Effector memory CD4-positive, alpha-beta T cell (primary cell): ENCODE measurements around the gene SLC22A3.

Experiments used
- DNase-seq, 3 donors: peaks; one replicate each; pipeline ENCODE4 v3.0.0-alpha.2; 2020
- H3K27ac ChIP-seq: 2 replicates; pipeline ENCODE4 v1.7.0; 2013; ENCODE audit warnings: mild to moderate bottlenecking, low read length, moderate library complexity; ENCODE audit not compliant: insufficient read depth, poor library complexity, severe bottlenecking
- H3K27me3 ChIP-seq: replicated peaks from 2 replicates; pipeline ENCODE4 v1.7.0; 2013; ENCODE audit warnings: mild to moderate bottlenecking, low read length; ENCODE audit not compliant: insufficient read depth, control insufficient read depth, poor library complexity, severe bottlenecking
- H3K36me3 ChIP-seq: 2 replicates; pipeline ENCODE4 v1.7.0; 2013; ENCODE audit warnings: mild to moderate bottlenecking, low read length, moderate library complexity; ENCODE audit not compliant: control insufficient read depth, insufficient read depth
- H3K4me1 ChIP-seq: 2 replicates; pipeline ENCODE4 v1.7.0; 2013; ENCODE audit warnings: low read length, mild to moderate bottlenecking; ENCODE audit not compliant: control insufficient read depth, insufficient read depth, poor library complexity, severe bottlenecking
- H3K4me3 ChIP-seq: 2 replicates; pipeline ENCODE4 v1.7.0; 2013; ENCODE audit warnings: low read length, low read depth, mild to moderate bottlenecking; ENCODE audit not compliant: insufficient read depth, poor library complexity, severe bottlenecking
- H3K9me3 ChIP-seq: 2 replicates; pipeline ENCODE4 v1.7.0; 2013; ENCODE audit warnings: mild to moderate bottlenecking, low read length, moderate library complexity; ENCODE audit not compliant: control insufficient read depth

Gene SLC22A3

DNA sequence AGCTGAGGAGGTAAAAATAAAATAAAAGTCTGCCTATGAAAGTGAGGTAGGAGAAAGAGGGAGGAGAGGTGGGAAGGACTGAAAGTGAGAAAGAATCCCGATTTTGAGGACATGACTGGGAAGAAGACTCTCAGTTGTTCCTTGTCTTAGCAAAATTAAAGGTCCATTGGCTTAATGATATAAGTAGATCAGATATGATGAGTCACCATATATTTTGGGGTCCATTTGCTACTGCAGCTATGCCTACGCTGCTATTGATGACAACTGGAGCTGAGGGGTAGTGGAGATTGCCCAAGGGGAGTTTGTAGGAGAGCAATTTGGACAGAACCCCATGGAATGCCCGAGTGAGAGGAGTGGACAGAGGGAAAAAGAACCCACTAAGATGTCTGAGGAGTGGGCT, 15.1 kb upstream of the SLC22A3 start:
- no peaks in the 10 kb centered on the region for H3K4me1 ChIP-seq
- no peak overlapping the region for H3K4me3 ChIP-seq
- no peak overlapping the region for H3K27ac ChIP-seq
- no peaks in the 10 kb centered on the region for H3K27me3 ChIP-seq
- no peaks in the 10 kb centered on the region for H3K9me3 ChIP-seq
- no peaks in the 10 kb centered on the region for H3K36me3 ChIP-seq
- no peak for DNase-seq

DNA sequence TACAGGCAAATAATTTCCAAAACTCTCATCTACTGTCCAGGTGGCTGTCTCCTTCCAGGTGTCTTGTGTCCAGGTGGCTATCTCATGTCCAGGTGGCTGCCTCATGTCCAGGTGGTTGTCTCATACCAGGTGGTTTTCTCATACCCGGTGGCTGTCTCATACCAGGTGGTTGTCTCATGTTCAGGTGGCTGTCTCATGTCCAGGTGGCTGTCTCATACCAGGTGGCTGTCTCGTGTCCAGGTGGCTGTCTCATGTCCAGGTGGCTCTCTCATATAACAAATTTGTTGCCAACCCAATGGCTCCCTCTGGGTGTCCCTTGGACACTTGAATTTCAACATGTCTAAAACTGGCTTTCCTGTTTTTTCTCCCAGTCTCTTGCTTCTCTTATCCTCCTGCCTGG, 14.3 kb upstream of the SLC22A3 start:
- no peak for DNase-seq
- Histone ChIP-seq H3K4me1 (no peaks in the 10 kb centered on the region), H3K36me3 (no peaks in the 10 kb centered on the region), H3K27ac (no peak overlapping the region), H3K9me3 (no peaks in the 10 kb centered on the region), H3K27me3 (no peaks in the 10 kb centered on the region), H3K4me3 (no peak overlapping the region)

DNA sequence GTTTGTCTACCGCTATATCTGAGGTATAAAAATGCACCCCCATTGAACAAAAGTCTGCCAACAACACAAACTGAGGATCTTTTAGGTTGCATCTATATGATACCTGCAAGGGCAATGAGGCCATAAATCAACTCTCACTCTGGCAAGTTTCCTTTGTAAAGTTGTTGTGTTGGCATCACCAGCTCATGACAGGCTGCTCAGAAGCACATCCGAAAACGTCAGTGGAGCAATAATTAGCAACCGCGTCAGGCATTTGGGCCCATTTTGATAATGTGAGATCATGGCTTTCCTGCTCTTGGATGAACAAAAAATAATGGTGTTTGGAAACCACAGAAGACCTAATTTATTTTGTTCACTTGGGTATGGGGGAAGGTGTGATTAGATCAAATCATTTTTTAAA, 12.0 kb upstream of the SLC22A3 start:
- H3K27me3 ChIP-seq = no peaks in the 10 kb centered on the region
- DNase-seq = no peak
- no peaks in the 10 kb centered on the region for H3K9me3 ChIP-seq
- no peak overlapping the region for H3K4me3 ChIP-seq
- no peaks in the 10 kb centered on the region for H3K36me3 ChIP-seq
- H3K4me1 ChIP-seq = no peaks in the 10 kb centered on the region
- H3K27ac ChIP-seq = no peak overlapping the region

DNA sequence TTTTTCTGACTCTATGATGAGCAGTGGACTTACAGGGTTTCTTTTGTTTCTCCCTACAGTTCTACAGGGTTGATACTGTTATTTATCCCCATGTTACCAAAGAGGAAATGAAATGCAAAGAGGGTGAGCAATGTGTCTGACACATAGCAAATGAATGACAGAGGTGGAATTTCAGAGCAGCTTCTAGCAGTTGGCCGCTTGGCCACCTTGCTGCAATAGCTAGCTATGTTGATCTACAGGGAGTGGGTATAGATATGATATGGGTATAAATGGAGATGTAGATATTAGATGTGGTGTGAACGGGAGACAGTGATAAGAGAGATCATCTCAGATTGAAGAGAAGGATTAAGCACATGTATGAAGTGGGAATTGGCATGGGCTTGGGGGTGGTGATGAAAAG, 10.9 kb upstream of the SLC22A3 start:
- no peak overlapping the region for H3K27ac ChIP-seq
- H3K9me3 ChIP-seq = no peaks in the 10 kb centered on the region
- no peak for DNase-seq
- H3K36me3 ChIP-seq = no peaks in the 10 kb centered on the region
- H3K4me3 ChIP-seq = no peak overlapping the region
- no peaks in the 10 kb centered on the region for H3K4me1 ChIP-seq
- H3K27me3 ChIP-seq = no peaks in the 10 kb centered on the region

DNA sequence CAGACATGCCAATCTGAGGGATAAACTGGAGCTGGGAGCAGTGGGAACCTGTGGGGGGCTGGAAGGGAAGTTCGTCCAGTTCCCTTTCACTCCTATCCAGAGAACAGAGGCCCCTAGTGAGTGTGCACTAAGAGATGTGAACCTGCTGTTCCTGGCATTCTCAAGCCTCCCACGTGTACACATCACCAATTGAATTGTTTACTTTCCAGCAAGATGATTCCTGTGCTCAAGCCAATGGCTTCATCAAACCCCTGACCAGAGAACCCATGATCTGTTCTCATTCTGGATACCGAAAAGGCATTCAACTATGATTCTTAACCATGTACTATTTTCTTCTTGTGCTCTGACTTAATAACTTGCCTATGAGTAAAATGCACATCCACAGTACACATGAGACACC, 10.2 kb upstream of the SLC22A3 start:
- H3K36me3 ChIP-seq = no peaks in the 10 kb centered on the region
- no peaks in the 10 kb centered on the region for H3K9me3 ChIP-seq
- H3K27ac ChIP-seq = no peak overlapping the region
- DNase-seq = no peak
- H3K27me3 ChIP-seq = no peaks in the 10 kb centered on the region
- no peaks in the 10 kb centered on the region for H3K4me1 ChIP-seq
- no peak overlapping the region for H3K4me3 ChIP-seq

DNA sequence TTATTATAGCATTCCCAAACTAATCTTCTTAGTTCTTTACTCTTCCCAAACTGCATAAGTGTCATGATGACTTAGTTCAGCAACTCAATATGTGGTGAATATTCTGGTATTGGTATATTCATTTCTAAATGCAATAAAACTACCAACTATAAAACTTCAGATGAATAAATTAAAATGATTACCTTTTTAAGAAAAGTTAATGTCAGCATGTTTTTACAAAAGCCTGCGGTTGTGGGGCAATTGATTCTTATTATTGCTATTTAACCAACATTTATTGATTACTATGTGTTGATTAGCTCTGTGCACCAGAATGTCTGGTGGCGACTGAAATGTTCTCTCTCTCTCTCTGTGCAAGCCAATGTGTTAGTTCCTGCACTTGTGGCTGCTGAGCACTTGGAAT, 5.0 kb upstream of the SLC22A3 start:
- H3K4me1 ChIP-seq = no peaks in the 10 kb centered on the region
- H3K9me3 ChIP-seq = no peaks in the 10 kb centered on the region
- DNase-seq = no peak
- H3K27ac ChIP-seq = no peak overlapping the region
- H3K27me3 ChIP-seq = no peaks in the 10 kb centered on the region
- H3K36me3 ChIP-seq = no peaks in the 10 kb centered on the region
- no peak overlapping the region for H3K4me3 ChIP-seq

DNA sequence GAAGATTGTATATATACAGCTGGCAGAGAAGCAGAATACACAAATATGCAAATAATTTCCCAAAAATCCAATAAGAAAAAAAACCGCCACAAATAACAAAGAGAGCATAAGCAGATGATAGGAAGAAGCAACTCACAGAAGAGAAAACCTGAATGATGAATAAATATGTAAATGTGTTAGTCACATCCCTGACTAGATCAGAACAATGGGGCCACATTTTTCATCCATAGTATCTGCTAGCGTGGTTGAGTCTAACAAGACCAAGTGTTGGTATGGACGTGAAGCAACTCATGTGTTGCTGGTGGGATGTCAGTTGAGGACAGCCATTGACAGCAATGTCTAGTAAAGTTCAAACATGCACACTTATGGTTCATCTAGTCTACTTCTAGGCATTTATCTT, 3.9 kb upstream of the SLC22A3 start:
- Histone ChIP-seq H3K4me1 (peaks cover 4% of the 10 kb centered on the region), H3K36me3 (no peaks in the 10 kb centered on the region), H3K4me3 (no peak overlapping the region), H3K9me3 (no peaks in the 10 kb centered on the region), H3K27me3 (no peaks in the 10 kb centered on the region), H3K27ac (no peak overlapping the region)
- DNase-seq = no peak

DNA sequence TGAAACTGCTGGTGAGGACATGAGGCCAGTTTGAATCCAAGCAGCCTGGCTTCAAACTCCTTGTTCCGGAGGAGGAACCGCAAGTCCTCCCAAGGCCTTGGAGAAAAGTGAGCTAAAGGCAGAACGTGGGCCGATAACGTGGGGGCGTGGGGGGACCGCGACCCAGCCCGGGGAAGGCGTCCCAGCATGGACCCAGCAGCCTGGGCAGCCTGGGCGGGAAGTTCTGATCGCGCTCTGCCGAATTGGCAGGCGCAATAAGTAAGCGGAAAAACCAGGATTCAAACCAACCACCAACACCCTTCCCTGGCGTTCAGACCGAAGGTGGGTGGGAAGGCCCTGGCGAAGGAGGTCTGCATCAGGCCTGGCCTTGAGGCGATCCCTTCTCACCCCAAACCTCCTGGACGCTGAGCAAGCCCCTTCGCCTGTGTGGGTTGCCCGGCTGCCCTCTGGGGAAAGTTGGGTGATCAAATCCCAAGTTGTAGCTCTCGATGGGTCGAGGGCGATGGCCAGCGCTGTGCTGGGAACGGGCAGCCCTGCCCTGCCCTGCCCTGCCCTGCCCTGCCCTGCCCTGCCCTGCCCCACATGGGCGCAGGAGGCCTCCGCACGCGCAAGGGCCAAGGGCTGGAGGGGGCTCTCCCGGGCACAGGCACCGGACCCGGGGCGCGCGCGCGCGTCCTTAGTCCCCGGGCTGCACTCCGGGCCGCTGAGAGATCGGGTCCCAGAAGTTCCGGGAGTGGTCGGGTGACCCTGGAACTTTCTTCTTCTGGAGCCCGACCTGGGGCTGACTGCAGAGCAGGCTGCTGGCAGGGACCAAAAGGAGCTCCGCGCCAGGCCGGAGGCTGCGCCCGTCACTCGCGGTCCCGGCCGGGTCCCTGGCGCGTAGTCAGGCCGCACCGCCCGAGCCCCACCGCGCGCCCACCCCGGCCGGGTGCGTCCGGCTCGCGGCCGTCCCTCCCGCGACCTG, 637 bp upstream of the SLC22A3 start:
- Histone ChIP-seq H3K36me3 (no peaks in the 10 kb centered on the region), H3K9me3 (no peaks in the 10 kb centered on the region), H3K4me1 (peaks cover 4% of the 10 kb centered on the region), H3K27me3 (peaks cover 3% of the 10 kb centered on the region), H3K4me3 (no peak overlapping the region), H3K27ac (no peak overlapping the region)
- no peak for DNase-seq

DNA sequence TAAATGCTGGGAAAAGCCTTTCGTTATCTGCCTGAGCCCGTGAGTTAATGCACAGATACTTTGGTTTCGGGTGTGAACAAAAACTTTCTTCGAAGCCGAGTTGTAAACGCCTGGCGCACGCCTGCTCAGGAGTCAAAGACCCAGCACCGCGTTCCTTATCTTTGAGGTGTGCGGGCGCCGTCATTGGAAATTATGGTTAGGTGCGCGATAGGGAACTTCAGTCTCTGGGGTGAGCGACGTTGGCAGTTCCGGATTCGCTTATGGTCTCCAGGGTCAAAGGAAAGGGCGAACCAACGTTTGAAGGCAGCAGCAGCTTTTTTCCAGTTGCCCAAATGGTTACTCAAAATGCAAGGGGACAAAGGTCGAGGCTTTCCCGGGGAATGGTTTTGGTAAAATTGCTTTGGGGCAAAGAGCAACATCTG, 853 bp downstream of the SLC22A3 start:
- Histone ChIP-seq H3K27me3 (peaks cover 3% of the 10 kb centered on the region), H3K4me1 (peaks cover 4% of the 10 kb centered on the region), H3K4me3 (peak overlapping the region; percentile 12), H3K36me3 (no peaks in the 10 kb centered on the region), H3K9me3 (no peaks in the 10 kb centered on the region), H3K27ac (no peak overlapping the region)
- DNase-seq = no peak

DNA sequence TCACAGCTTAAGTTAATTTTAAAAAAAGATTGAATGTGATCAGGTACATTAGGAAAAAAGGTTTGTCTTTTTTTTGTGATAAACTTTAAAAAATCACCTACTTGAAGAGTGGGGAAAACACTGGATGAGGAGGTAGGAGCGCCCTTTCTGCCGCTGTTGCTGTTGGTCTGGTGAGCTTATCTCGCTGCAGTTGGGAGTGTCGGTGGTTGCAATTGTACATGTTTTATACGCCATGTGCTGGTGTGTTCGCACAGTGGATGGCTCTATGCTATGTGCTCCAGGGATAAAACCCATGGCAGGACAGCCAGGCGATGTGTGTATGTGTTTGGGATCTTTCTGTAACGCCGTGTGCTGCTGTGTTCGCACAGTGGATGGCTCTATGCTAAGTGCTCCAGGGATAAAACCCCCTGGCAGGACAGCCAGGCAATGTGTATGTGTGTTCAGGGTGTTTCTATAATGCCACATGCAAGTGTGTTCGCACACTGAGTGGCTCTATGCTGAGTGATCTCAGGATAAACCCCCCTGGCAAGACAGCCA, 1.7 kb downstream of the SLC22A3 start:
- no peaks in the 10 kb centered on the region for H3K36me3 ChIP-seq
- no peak overlapping the region for H3K4me3 ChIP-seq
- H3K27ac ChIP-seq = no peak overlapping the region
- peaks cover 4% of the 10 kb centered on the region for H3K4me1 ChIP-seq
- H3K9me3 ChIP-seq = no peaks in the 10 kb centered on the region
- DNase-seq = no peak
- H3K27me3 ChIP-seq = peaks cover 3% of the 10 kb centered on the region
